Effector memory CD4-positive, alpha-beta T cell (primary cell): ENCODE measurements around the gene ATP5IF1.
A peak's percentile ranks its signal among the peaks of the same experiment; 100 is the strongest.

Source experiments
- DNase-seq, 3 donors: peaks; one replicate each; pipeline ENCODE4 v3.0.0-alpha.2; 2020
- H3K27ac ChIP-seq: 2 replicates; pipeline ENCODE4 v1.7.0; 2013; ENCODE audit warnings: mild to moderate bottlenecking, low read length, moderate library complexity; ENCODE audit not compliant: insufficient read depth, poor library complexity, severe bottlenecking
- H3K27me3 ChIP-seq: replicated peaks from 2 replicates; pipeline ENCODE4 v1.7.0; 2013; ENCODE audit warnings: mild to moderate bottlenecking, low read length; ENCODE audit not compliant: insufficient read depth, control insufficient read depth, poor library complexity, severe bottlenecking
- H3K36me3 ChIP-seq: 2 replicates; pipeline ENCODE4 v1.7.0; 2013; ENCODE audit warnings: mild to moderate bottlenecking, low read length, moderate library complexity; ENCODE audit not compliant: control insufficient read depth, insufficient read depth
- H3K4me1 ChIP-seq: 2 replicates; pipeline ENCODE4 v1.7.0; 2013; ENCODE audit warnings: low read length, mild to moderate bottlenecking; ENCODE audit not compliant: control insufficient read depth, insufficient read depth, poor library complexity, severe bottlenecking
- H3K4me3 ChIP-seq: 2 replicates; pipeline ENCODE4 v1.7.0; 2013; ENCODE audit warnings: low read length, low read depth, mild to moderate bottlenecking; ENCODE audit not compliant: insufficient read depth, poor library complexity, severe bottlenecking
- H3K9me3 ChIP-seq: 2 replicates; pipeline ENCODE4 v1.7.0; 2013; ENCODE audit warnings: mild to moderate bottlenecking, low read length, moderate library complexity; ENCODE audit not compliant: control insufficient read depth

ATP5IF1 gene

DNA sequence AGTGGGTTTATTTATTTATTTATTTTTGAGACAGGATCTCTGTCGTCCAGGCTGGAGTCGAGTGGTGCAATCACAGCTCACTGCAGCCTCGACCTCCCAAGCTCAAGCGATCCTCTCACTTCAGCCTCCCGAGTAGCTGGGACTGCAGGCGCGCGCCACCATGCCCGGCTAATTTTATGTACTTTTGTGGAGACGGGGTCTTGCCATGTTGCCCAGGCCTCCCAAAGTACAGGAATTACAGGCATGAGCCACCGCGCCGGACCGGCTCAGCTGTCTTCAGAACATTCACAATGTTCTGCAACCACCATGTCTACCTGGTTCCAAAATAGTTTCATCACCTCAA, 2.7 kb upstream of the ATP5IF1 start:
- Histone ChIP-seq H3K36me3 (peaks cover 12% of the 10 kb centered on the region), H3K4me3 (peak overlapping the region; percentile 82), H3K27ac (no peak overlapping the region), H3K27me3 (no peaks in the 10 kb centered on the region), H3K4me1 (peaks cover 15% of the 10 kb centered on the region), H3K9me3 (no peaks in the 10 kb centered on the region)
- no peak for DNase-seq

DNA sequence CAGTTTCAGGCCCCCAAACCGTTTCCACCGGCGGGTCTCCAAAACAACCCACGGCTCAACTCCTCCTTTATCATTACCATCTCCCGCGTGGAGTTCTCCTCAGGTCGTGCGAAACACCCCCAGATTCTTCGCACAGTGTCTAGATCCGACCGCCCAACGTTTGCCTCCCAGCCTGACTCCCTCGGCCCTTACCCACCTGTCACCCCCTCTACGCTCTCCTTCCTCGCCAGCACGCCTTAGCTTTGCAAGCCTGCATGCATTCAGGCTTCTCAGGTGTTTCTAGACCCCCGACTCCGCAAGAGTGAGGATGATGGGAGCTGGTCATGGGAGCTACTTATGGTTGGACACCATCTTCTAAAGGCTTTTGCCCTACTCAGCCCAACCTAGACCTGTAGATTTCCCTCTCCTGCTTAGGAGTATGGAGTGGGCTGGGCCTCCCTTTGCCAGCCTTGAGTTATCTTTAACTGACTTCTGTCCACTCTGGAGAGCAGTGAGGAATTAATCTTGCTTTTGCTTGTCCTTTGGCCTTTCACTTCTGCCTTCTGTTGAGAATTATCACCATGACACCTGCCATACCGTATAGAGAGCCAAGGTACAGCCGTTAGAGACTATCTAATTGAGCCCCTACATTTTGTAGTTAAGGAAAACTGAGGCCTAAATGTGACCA, 865 bp downstream of the ATP5IF1 start:
- DNase-seq = no peak
- Histone ChIP-seq H3K36me3 (no peaks in the 10 kb centered on the region), H3K27me3 (no peaks in the 10 kb centered on the region), H3K9me3 (no peaks in the 10 kb centered on the region), H3K4me1 (peaks cover 13% of the 10 kb centered on the region), H3K27ac (peak overlapping the region; percentile 79), H3K4me3 (peak overlapping the region; percentile 92)

DNA sequence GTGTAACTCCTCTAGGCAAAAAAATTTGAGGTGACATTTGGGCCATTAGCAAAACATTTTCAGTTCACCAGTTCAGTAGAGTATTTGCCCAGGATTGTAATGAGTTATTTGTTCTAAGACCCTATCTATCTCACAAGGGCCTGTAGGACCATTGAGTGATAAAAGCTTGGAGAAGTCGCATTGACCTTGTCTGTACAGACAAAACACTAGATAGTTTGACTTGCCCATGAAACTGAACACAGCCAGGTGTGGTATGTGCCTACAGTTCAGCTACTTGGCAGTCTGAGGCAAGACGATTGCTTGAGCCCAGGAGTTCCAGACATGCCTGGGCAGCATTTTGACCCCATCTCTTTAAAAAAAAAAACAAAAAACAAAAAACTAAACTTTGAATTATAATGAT, 3.1 kb downstream of the ATP5IF1 start:
- DNase-seq = no peak
- Histone ChIP-seq H3K9me3 (no peaks in the 10 kb centered on the region), H3K4me3 (no peak overlapping the region), H3K36me3 (no peaks in the 10 kb centered on the region), H3K4me1 (peaks cover 21% of the 10 kb centered on the region), H3K27ac (no peak overlapping the region), H3K27me3 (no peaks in the 10 kb centered on the region)

DNA sequence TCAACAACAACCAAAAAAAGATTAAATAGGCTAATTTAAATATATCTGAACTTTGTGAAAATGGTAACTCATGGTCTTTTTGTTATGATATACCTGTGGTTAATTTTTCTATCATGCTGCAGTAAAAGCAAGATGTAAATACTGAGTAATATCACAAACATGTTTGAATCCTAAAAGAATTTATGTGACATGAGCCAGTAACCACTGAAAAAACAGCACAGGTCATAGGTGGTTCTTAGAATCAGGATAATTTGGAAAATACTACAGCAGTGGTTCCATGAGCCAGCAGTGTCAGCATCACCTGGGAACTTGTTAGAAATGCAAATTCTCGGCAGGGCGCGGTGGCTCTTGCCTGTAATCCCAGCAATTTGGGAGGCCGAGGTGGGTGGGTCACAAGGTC, 4.1 kb downstream of the ATP5IF1 start:
- DNase-seq = no peak
- Histone ChIP-seq H3K4me3 (no peak overlapping the region), H3K27ac (no peak overlapping the region), H3K36me3 (no peaks in the 10 kb centered on the region), H3K4me1 (peaks cover 31% of the 10 kb centered on the region), H3K9me3 (no peaks in the 10 kb centered on the region), H3K27me3 (no peaks in the 10 kb centered on the region)

DNA sequence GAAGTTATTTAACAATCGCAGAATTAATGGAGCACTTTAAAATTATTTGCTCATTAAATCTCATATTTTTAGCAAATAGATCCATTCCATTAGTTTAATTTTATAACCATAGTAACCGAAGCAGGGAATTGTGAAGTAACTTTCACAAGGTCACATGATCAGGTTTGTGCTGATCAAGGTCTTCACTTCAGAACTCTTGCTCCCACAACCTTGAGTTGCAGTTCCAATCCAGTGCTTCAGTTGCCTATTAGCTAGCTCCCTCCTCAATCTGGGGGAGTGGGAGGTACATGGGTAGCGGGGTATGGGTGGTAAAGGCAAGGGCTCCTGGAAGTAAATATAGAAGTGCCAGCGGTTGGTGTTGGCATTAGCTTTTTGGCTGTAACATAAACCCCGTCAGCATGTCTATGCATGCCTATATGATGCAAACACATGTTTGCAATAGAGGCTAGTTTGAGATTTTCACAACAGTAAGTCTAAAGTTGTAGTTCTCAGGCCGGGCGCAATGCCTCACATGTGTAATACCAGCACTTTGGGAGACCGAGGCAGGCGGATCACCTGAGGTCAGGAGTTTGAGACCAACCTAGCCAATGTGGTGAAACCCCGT, 5.8 kb downstream of the ATP5IF1 start:
- no peak for DNase-seq
- no peaks in the 10 kb centered on the region for H3K27me3 ChIP-seq
- no peak overlapping the region for H3K27ac ChIP-seq
- no peaks in the 10 kb centered on the region for H3K36me3 ChIP-seq
- no peak overlapping the region for H3K4me3 ChIP-seq
- peaks cover 38% of the 10 kb centered on the region for H3K4me1 ChIP-seq
- no peaks in the 10 kb centered on the region for H3K9me3 ChIP-seq

DNA sequence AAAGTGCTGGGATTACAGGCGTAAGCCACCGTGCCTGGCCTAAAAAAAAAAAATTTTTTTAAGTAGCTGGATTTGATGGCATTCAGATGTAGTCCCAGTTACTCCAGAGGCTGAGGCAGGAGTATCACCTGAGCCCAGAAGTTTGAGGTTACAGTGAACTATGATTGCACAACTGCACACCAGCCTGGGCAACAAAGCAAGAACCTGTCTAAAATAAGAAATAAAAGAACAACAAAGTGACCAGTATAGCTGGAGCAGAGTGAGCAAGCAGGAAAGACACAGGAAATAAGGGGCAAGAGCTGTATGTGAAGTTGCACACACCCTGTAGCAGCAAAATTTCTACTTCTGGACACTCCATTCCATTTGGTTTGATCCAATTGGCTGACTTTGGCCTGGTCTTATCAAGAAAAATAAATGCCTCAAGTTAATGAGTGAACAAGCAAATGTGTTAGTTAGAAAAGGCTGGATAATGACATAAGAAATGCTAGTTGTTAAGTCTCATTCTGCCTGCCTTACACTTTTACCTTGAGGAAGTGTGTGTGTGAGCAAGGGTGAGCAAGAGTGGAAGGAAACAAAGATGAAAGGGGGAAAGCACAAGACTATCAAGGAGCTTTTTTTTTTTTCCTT, 7.9 kb downstream of the ATP5IF1 start:
- no peaks in the 10 kb centered on the region for H3K36me3 ChIP-seq
- H3K9me3 ChIP-seq = no peaks in the 10 kb centered on the region
- no peak overlapping the region for H3K27ac ChIP-seq
- DNase-seq = no peak
- peak overlapping the region; percentile 19 for H3K4me3 ChIP-seq
- H3K27me3 ChIP-seq = no peaks in the 10 kb centered on the region
- H3K4me1 ChIP-seq = peaks cover 45% of the 10 kb centered on the region

DNA sequence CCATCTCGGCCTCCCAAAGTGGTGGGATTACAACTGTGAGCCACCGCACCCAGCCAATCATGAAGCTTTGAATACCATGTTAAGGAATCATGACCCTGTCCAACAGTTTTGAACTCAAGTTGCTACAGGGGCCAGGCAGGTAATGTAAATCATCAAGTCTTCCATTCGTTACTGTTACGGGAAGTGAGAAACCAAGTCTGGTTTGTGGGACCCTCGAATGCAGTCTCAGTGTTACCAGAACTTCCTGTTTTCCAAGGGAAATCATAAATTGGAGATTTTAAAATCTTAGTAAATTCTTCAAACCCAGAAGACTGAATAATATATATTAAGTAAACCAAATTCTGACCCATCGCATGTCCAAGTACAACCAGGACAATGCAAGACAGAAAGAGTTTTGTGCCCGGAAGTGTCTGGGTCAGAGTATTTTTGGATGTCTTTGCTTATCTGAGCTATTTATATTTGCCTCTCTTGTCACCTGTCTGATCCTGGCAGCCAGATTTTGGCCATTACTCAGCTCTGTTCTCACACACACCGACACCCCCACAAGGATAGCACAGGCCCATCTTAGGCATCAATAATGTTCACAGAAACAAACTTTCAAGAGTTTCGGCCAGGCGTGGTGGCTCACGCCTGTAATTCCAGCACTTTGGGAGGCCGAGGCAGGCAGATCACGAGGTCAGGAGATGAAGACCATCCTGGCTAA, 8.8 kb downstream of the ATP5IF1 start:
- Histone ChIP-seq H3K4me1 (peaks cover 49% of the 10 kb centered on the region), H3K4me3 (no peak overlapping the region), H3K27me3 (no peaks in the 10 kb centered on the region), H3K27ac (peak overlapping the region; percentile 12), H3K36me3 (no peaks in the 10 kb centered on the region), H3K9me3 (no peaks in the 10 kb centered on the region)
- no peak for DNase-seq

DNA sequence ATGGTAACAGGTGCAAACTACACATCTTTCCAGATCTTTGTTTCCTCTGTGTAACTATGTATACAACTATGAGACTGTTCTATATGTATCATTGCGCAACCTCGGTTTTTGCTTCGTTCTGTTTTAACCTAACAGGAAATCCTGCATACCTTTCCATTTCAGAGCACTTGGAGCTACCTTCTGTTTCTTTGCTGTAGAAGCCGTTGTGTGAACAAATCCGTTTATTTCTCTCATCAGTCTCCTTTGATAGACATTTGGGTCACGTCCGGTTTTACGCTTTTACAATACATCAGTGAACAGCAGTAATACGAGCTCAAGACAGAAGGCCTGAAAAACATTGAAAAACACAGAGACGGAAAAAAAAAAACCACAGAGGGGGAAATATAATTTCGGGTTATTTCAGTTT, 10.5 kb downstream of the ATP5IF1 start:
- peak in 1 of 3 donors; percentile 34 for DNase-seq
- Histone ChIP-seq H3K36me3 (no peaks in the 10 kb centered on the region), H3K4me1 (peaks cover 49% of the 10 kb centered on the region)

DNA sequence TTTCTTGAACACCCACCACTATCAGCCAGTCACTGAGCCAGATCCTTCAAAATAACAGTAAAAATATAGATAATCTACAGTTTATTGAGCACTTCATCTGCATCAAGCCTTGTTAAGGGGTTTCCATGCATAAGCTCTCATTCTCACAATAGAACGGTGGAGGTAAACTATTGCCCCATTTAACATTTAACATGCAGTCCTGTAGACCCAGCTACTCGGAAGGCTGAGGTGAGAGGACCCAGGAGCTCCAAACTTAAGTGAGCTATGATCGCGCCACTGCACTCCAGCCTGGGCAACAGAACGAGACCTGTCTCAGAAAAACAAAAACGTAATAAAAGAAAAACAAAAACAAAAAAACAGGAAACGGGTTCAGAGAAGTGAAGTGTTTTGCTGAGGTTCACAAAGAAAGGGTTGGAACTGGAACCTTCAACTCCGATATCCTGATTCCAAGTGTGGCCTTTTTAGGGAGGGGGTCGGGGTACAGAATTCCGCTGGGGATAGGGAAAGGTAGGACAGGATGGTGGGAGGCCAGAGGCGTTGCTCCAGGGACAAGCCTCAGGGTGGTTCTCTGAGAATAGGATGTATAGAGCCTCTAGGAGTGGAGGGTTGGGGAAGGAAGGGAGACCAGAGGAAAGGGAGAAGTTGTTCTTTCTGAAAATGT, 11.8 kb downstream of the ATP5IF1 start:
- DNase-seq = no peak
- Histone ChIP-seq H3K36me3 (no peaks in the 10 kb centered on the region), H3K27ac (peak overlapping the region; percentile 95), H3K4me1 (peaks cover 47% of the 10 kb centered on the region), H3K9me3 (no peaks in the 10 kb centered on the region), H3K4me3 (peak overlapping the region; percentile 35), H3K27me3 (no peaks in the 10 kb centered on the region)

More for the DNA sequence above, 10.5 kb downstream of the ATP5IF1 start:
- Histone ChIP-seq H3K27me3 (no peaks in the 10 kb centered on the region), H3K27ac (peak overlapping the region; percentile 95), H3K9me3 (no peaks in the 10 kb centered on the region), H3K4me3 (peak overlapping the region; percentile 74)
